Activated naive CD8-positive, alpha-beta T cell treated with anti-CD3 and anti-CD28 coated beads for 36 hours (primary cell): ENCODE measurements around the gene CDR2. TPM values are rescaled to one million over a fixed set of nuclear protein-coding genes. Genes with fewer than 3 reads are reported as not detected.

Experiments
- DNase-seq: peaks from one replicate; pipeline ENCODE4 v3.0.0; 2021
- H3K27ac Mint-ChIP-seq: one replicate; pipeline ENCODE4 v1.8.0; 2022; ENCODE audit warnings: mild to moderate bottlenecking, moderate library complexity, mixed read lengths
- H3K27me3 Mint-ChIP-seq: one replicate; pipeline ENCODE4 v1.8.0; 2022; ENCODE audit warnings: mild to moderate bottlenecking, mixed read lengths
- H3K36me3 Mint-ChIP-seq: one replicate; pipeline ENCODE4 v1.8.0; 2021; ENCODE audit warnings: mild to moderate bottlenecking, mixed read lengths
- H3K4me1 Mint-ChIP-seq: one replicate; pipeline ENCODE4 v1.8.0; 2021; ENCODE audit warnings: mixed read lengths
- H3K4me3 Mint-ChIP-seq: one replicate; pipeline ENCODE4 v1.8.0; 2022; ENCODE audit warnings: mild to moderate bottlenecking, moderate library complexity, mixed read lengths
- H3K9me3 Mint-ChIP-seq: one replicate; pipeline ENCODE4 v1.8.0; 2022; ENCODE audit warnings: mixed read lengths
- total RNA-seq, 2 experiments: library from RNA; stranded (reverse); gene quantifications; one replicate each; pipeline ENCODE4 v1.2.3, GENCODE V29; 2021

Gene CDR2
- total RNA-seq, 2 experiments from 2014 or later, result 31.6 to 34.7 TPM

DNA sequence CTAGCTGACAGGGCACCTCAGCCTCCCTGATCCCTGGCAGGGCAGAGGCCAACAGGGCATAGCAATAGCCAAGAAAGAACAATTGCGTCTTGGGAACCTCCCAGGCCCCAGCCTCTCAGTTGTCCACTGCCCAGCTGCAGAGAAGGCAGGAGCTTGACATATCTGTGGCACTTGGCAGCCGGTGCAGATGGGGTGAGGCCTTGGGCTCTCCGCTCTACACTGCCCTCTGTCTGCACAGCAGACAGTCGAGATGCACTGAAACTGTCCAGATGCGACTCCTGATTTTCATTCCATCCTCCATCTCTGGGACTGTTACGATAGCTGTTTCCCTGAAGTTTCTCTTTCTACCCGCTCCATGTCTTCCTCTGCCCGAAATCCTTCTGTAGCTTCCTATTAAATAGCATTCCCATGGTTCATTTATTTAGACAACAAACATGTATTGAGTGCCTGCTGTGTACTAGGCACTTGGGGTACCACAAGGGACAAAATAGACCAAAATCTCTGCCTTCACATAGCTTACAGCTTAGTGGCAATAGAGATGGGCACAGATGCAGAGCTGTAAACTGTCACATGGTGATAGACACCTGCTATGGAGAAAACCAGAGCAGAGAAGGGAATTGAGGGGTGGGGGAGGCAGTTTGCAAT is 73.9 kb downstream of the CDR2 start:
- Mint-ChIP-seq H3K27ac (no peak overlapping the region), H3K36me3 (peaks cover 35% of the 10 kb centered on the region), H3K4me3 (no peak overlapping the region), H3K9me3 (no peaks in the 10 kb centered on the region), H3K4me1 (peaks cover 51% of the 10 kb centered on the region), H3K27me3 (peaks cover 11% of the 10 kb centered on the region)
- peak; percentile 44 for DNase-seq

DNA sequence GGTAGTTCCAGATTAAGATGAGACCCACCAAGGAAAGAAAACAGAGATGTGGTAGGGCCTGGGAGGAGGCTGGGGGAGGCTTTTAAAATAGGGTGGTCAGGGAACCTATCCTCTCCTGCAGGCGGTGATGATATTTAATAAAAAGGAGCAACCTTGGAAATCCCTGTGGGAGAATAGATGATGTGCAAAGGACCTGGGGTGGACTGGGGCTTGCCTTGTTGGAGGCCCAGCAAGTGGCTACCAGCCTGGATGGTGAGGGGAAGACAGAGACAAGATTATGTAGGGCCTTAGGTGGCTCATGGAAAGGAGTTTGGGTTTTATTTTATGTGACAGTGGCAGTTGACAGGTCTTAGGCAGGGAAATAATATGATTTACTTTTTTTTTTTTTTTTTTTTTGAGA is 75.4 kb downstream of the CDR2 start:
- Mint-ChIP-seq H3K4me1 (peaks cover 51% of the 10 kb centered on the region), H3K9me3 (no peaks in the 10 kb centered on the region), H3K27me3 (peaks cover 11% of the 10 kb centered on the region), H3K36me3 (peaks cover 31% of the 10 kb centered on the region), H3K4me3 (peak overlapping the region; percentile 93), H3K27ac (peak overlapping the region; percentile 65)
- DNase-seq, result no peak

DNA sequence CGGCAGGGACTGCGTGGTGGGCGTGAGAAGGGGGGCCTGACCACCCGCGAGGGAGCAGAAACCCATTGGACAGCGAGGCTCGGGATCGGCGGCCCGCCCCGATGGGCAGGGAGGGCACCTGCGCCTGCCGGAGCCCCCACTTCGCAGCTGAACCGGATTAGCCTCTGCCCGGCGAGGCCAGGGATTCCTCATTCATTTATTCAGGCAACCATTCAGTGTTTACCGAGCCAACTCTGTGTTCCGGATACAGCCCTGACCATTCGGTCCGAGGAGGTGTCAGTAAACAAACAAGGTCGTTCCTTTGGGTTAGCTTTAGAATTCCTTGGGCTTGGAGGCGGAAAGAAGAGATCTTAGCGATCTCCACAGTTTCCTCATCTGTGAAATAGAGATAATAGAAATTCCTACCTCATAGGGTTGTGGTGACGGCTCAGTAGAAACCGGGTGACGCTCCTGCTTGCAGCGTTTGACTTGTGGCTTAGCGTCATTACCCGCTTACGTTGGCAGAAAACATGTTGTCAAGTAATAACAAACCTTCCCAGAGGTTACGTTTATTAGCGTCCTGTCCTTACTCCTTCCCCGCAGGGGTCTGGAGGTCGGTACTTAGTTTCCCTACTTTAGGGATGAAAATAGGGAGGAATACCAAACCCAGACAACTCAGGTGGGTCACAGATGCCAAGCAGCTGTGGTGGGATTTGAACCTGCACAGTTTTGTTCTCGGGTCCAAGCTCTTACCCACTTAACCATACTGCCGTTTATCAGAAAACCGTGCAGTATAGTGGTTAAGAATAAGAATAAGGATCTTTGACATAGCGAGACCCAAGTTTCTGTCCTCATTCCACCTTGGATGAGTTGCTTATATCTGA is 76.3 kb downstream of the CDR2 start:
- peaks cover 50% of the 10 kb centered on the region for H3K4me1 Mint-ChIP-seq

DNA sequence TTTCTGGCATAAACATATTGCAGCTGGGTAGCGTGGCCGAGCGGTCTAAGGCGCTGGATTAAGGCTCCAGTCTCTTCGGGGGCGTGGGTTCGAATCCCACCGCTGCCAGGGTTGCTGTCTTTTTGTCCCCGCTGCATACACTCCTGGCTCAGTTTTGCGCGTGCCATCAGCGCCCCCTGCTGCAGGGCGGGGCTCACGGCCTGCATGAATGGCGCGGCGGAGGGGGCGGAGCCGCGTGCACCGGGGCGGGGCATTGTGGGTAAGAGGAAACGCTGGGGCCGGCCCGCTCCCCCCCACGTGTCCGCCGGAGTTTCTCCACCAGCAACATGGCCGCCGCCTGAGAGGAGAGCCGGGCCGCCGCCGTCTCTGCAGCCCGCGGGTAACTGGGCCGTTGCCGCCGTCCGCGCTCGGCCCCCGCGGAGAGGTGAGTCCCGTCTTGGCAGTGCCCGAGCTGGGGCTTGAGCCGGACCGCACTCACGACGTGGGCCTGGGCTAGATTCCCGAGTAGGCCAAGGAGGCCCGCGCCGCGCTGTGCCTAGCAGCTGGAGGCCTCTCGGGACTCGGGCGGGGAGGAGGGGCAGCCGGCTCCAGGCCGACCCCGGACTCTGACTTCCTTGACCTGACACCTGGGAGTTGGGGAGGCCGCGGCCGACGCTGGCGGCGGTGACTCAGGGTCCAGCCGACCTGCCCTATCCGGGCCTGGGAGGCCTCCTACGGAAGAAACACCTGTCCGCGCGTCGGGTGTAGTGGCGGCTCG is 77.1 kb downstream of the CDR2 start, which contains the start of gene POLR3E:
POLR3E (plus strand) TSS at position 296 of the 757 bp plus-strand sequence. CDS start 5,560 bp downstream, outside the sequence.
- Mint-ChIP-seq H3K36me3 (peaks cover 26% of the 10 kb centered on the region), H3K9me3 (no peaks in the 10 kb centered on the region), H3K4me3 (peak within 1 kb of the TSS; percentile 93), H3K27me3 (peaks cover 11% of the 10 kb centered on the region), H3K27ac (peak within 1 kb of the TSS; percentile 95), H3K4me1 (peaks cover 44% of the 10 kb centered on the region)
- DNase-seq, result peak; percentile 99

More for the DNA sequence above, 76.3 kb downstream of the CDR2 start:
- Mint-ChIP-seq H3K27me3 (peaks cover 11% of the 10 kb centered on the region), H3K36me3 (peaks cover 28% of the 10 kb centered on the region), H3K9me3 (no peaks in the 10 kb centered on the region), H3K27ac (peak overlapping the region; percentile 95), H3K4me3 (peak overlapping the region; percentile 93)
- peak; percentile 74 for DNase-seq

DNA sequence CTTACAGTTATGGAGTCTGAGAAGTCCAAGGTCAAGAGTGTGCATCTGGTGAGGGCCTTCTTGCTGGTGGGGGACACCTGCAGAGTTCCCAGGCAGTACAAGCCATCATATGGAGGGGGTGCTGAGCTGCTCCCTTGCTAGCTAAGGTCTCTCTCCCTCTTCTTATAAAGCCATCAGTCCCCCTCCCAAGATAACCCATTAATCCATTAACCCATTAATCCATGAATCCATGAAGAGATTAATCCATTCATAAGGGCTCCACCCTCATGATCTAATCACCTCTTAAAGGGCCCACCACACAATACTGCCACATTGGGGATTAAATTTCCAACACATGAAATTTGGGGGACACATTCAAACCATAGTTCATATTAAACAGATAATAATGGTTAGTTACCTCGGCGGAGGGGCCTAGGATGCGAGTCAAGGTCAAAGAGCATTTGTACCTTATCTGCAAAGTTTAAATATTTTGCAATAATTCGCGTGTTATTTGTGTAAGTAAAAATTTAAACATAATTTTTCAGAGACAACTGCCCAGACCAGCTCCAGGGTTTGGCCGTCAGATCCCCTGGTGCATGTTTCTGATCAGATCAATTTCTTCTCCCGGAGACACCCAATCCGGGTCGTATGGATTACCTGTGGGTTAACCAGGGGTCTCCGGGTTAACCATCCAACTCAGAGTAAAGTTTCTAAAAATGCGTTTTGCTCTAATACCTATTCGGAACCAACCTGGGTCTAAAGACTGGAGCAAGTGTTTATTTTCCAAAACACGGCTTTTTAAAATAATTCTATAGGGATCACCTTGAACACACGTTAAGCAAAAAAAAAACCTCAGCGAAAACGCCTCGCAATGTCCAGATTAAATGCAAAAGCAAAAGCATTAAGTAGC is 78.0 kb downstream of the CDR2 start:
- DNase-seq, result no peak
- Mint-ChIP-seq H3K36me3 (peaks cover 26% of the 10 kb centered on the region), H3K27ac (peak overlapping the region; percentile 95), H3K4me1 (peaks cover 43% of the 10 kb centered on the region), H3K4me3 (peak overlapping the region; percentile 93), H3K9me3 (no peaks in the 10 kb centered on the region), H3K27me3 (peaks cover 11% of the 10 kb centered on the region)

Other genes with a start within 250 kb of the CDR2 start
- gene SDR42E2, start 212.1 kb downstream of the CDR2 start, total RNA-seq, result not detected
- gene EEF2K, start 168.3 kb downstream of the CDR2 start, total RNA-seq, result 10 to 100 TPM; 28.9 to 32.5 TPM
- gene POLR3E, start 77.2 kb downstream of the CDR2 start, total RNA-seq, result 10 to 100 TPM; 94.3 to 95.8 TPM
- gene NPIPB5, start 136.3 kb upstream of the CDR2 start, total RNA-seq, result 100 to 1,000 TPM in 1 of 2 experiments, 10 to 100 TPM in 1; 98.1 to 112 TPM